HepG2 (cell line): Measurements from ENCODE around the gene SLC9A1. TPM values are rescaled to one million over a fixed set of nuclear protein-coding genes. Genes with fewer than 3 reads are reported as not detected.

Experiments used
- ATAC-seq: fragments of 200-7000 bp; cut with Tn5 transposase; 3 replicates; pipeline ENCODE4 v1.9.1; 2020; ENCODE audit warnings: mild to moderate bottlenecking, moderate library complexity
- BruUV-seq: library from RNA; stranded (reverse); fragments of 400-500 nt; replicated peaks from 2 replicates; lab custom pipeline; 2021; lab: Mats Ljungman, UMichigan
- CTCF ChIA-PET: fragments of 300-600 bp; formaldehyde crosslinking; extraction: SDS; loops from one replicate; lab custom pipeline; 2021; ENCODE audit warnings: low total read pairs, inconsistent platforms, low intra/inter-chr PET ratio; lab: Yijun Ruan, JAX
- POLR2A ChIA-PET: fragments of 350-600 bp; sonication (Branson Sonifier 250); formaldehyde crosslinking; loops from one replicate; lab custom pipeline; 2020; ENCODE audit warnings: antibody characterized with exemption, inconsistent platforms; lab: Yijun Ruan, JAX
- DNase-seq: peaks from one replicate; pipeline ENCODE4 v3.0.0-alpha.2; 2015; ENCODE audit warnings: low spot score
- FAIRE-seq: peaks from 3 replicates; lab custom pipeline; 2011; peaks lifted over from hg19 to GRCh38; lab: Jason Lieb, UNC
- H2AFZ ChIP-seq: one replicate; pipeline ENCODE4 v1.6.1; 2011; ENCODE audit warnings: low read length, inconsistent platforms
- H3K27ac ChIP-seq: fragments of 300-600 bp; 3 replicates; pipeline ENCODE4 v1.8.0; 2011; ENCODE audit warnings: mixed run types, mild to moderate bottlenecking, mixed read lengths, low read length, inconsistent platforms; ENCODE audit not compliant: insufficient read depth; ENCODE audit errors: extremely low read length
- H3K27me3 ChIP-seq, 2 experiments: fragments of 200-600 bp in 1 of 2; 2 replicates in 1 of 2; 3 replicates in 1 of 2; pipeline versions ENCODE4 v1.6.0 to v1.8.0; 2011; ENCODE audit warnings: low read length in 2 of 2, mild to moderate bottlenecking in 2 of 2, moderate library complexity in 2 of 2, inconsistent platforms in 1 of 2; ENCODE audit not compliant: insufficient read depth in 2 of 2, control insufficient read depth in 1 of 2
- H3K36me3 ChIP-seq, 2 experiments: fragments of 200-600 bp in 1 of 2; replicated peaks in 1 of 2; 2 replicates in 1 of 2; 3 replicates in 1 of 2; pipeline versions ENCODE4 v1.5.1 to v1.8.0; 2011; ENCODE audit warnings: low read length in 2 of 2, inconsistent platforms in 1 of 2; ENCODE audit not compliant: insufficient read depth in 2 of 2, control insufficient read depth in 1 of 2
- H3K4me1 ChIP-seq: 2 replicates; pipeline ENCODE4 v1.5.1; 2012; ENCODE audit warnings: low read length, inconsistent platforms; ENCODE audit not compliant: insufficient read depth
- H3K4me2 ChIP-seq: 2 replicates; pipeline ENCODE4 v1.6.0; 2011; ENCODE audit warnings: low read depth, low read length, inconsistent platforms
- H3K4me3 ChIP-seq, 3 experiments: fragments of 200-600 bp in 1 of 3; sonication (generic), shearing (Covaris generic) in 1 of 3; replicated peaks in 1 of 3; 2 replicates each; pipeline ENCODE4 v1.5.1; 2011 to 2016; ENCODE audit warnings: low read length in 3 of 3, inconsistent platforms in 2 of 3, low read depth in 2 of 3, mild to moderate bottlenecking in 2 of 3, control low read depth in 1 of 3, mixed read lengths in 1 of 3; ENCODE audit not compliant: insufficient read depth in 1 of 3
- H3K79me2 ChIP-seq: one replicate; pipeline ENCODE4 v1.6.1; 2011; ENCODE audit warnings: low read length, inconsistent platforms; ENCODE audit not compliant: insufficient read depth
- H3K9ac ChIP-seq: 2 replicates; pipeline ENCODE4 v1.6.0; 2011; ENCODE audit warnings: mild to moderate bottlenecking, low read depth, low read length, inconsistent platforms; ENCODE audit not compliant: insufficient read depth
- H3K9me3 ChIP-seq: 2 replicates; pipeline ENCODE4 v1.5.1; 2012; ENCODE audit warnings: mild to moderate bottlenecking, low read length
- H4K20me1 ChIP-seq: 2 replicates; pipeline ENCODE4 v1.6.0; 2011; ENCODE audit warnings: inconsistent platforms, mild to moderate bottlenecking, low read length, moderate library complexity; ENCODE audit not compliant: insufficient read depth
- HBP1 ChIP-seq: IDR thresholded peaks from 2 replicates; pipeline ENCODE4 v1.6.1; 2016; ENCODE audit warnings: low read depth, control low read depth
- MAZ ChIP-seq, 2 experiments: sonication (generic) in 1 of 2; formaldehyde crosslinking in 1 of 2; IDR thresholded peaks; 2 replicates each; pipeline versions ENCODE4 v1.5.0 to v1.6.1; 2012 to 2020; ENCODE audit warnings: low read depth in 2 of 2, mild to moderate bottlenecking in 2 of 2, borderline replicate concordance in 1 of 2, improper control_type of control experiment in 1 of 2, low read length in 1 of 2, missing genetic modification reagents in 1 of 2, moderate library complexity in 1 of 2
- ONECUT2 ChIP-seq: sonication (generic); formaldehyde crosslinking; IDR thresholded peaks from 2 replicates; pipeline ENCODE4 v1.4.0; 2020; ENCODE audit warnings: missing genetic modification reagents
- TARDBP ChIP-seq: sonication (generic); formaldehyde crosslinking; IDR thresholded peaks from 2 replicates; pipeline ENCODE4 v1.8.0; 2022; ENCODE audit warnings: mild to moderate bottlenecking, missing genetic modification reagents
- TERF1 ChIP-seq: sonication (generic); formaldehyde crosslinking; IDR thresholded peaks from 2 replicates; pipeline ENCODE4 v1.8.0; 2022; ENCODE audit warnings: mild to moderate bottlenecking, missing genetic modification reagents, moderate library complexity
- ZSCAN12 ChIP-seq: sonication (generic); formaldehyde crosslinking; IDR thresholded peaks from 2 replicates; pipeline ENCODE4 v1.9.0; 2021; ENCODE audit warnings: mild to moderate bottlenecking, missing genetic modification reagents
- WGBS: methylation state at CpG from one replicate; pipeline ENCODE4 v1.1.6; 2017; ENCODE audit warnings: low lambda C conversion rate; 5-methylcytosine and 5-hydroxymethylcytosine counted together
- in situ Hi-C: cut with HindIII; loops from 2 replicates; pipeline ENCODE4 v1.10.0; 2017; ENCODE audit warnings: low pct_unique_long_range_greater_than_20kb; ENCODE audit not compliant: extremely low pct_ligation_motif_present
- intact Hi-C: fragments of 100-400 bp; cut with micrococcal nuclease; formaldehyde crosslinking; loops from one replicate; pipeline ENCODE4 v1.10.0; 2022; ENCODE audit not compliant: unreplicated experiment
- polyA plus RNA-seq, 8 experiments: library from polyadenylated mRNA; depleted of rRNA in 3 of 8; stranded (reverse) in 7 of 8; unstranded in 1 of 8; fragments of >200 nt; fragmentation: Illumina TruSeq in 4 of 8; extraction: Trizol in 4 of 8; gene quantifications; 2 replicates each; pipeline versions ENCODE4 v1.2.1 to v1.2.3, GENCODE V29; 2011 to 2016; ENCODE audit warnings: low read depth in 4 of 8, missing spikeins in 1 of 8, mixed read lengths in 1 of 8; ENCODE audit not compliant: insufficient read depth in 1 of 8
- total RNA-seq, 5 experiments: library from RNA; depleted of rRNA; stranded (reverse); fragments of >200 nt; fragmentation: Illumina TruSeq; extraction: Trizol; gene quantifications; 2 replicates each; pipeline ENCODE4 v1.2.3, GENCODE V29; 2016; ENCODE audit warnings: low read depth in 1 of 5

The SLC9A1 gene
- total and polyA plus RNA-seq, 2 of the 13 experiments (the other 11 are each of a cell fraction or from before 2014, with no cell fraction given): 1.4 to 2.9 TPM

DNA sequence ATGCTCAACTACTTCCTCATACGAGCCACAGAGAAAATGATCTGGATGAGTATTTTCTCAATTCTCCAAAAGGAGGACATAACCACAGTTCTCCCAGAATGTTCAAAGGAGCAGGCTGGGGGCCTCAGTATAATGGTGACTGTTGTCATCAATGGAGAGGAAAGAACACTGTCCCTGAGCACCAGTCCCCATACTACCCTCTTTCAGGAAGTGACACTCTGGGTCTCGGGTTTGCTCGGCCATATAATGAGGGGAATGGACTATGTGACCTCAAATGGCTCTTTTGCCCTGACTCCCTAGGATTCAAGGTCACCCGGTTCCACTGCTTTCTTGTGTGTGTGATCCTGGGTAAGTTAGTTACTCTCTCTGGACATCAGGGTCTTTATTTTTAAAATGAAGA lies 22.8 kb downstream of the SLC9A1 start:
- in situ Hi-C loops (no loop called here), intact Hi-C loops (no loop called here)
- TF ChIP-seq TERF1 (CRISPR knock-in tag) (no peak), MAZ (IDR thresholded peaks at IDR 0.05; ENCODE audit: borderline replicate concordance, low read depth, low read length) (no peak), MAZ (CRISPR knock-in tag; IDR thresholded peaks at IDR 0.05; ENCODE audit: low read depth) (no peak), HBP1 (no peak), ONECUT2 (CRISPR knock-in tag) (no peak), ZSCAN12 (no peak)
- Histone ChIP-seq H3K9me3 (no peaks in the 10 kb centered on the region), H3K4me1 (peaks cover 13% of the 10 kb centered on the region), H2AFZ (no peak overlapping the region), H3K4me3 (no peak overlapping the region), H4K20me1 (no peaks in the 10 kb centered on the region), H3K36me3 (no peaks in the 10 kb centered on the region), H3K9ac (no peak overlapping the region), H3K27me3 (no peaks in the 10 kb centered on the region), H3K27ac (no peak overlapping the region), H3K4me2 (no peak overlapping the region), H3K79me2 (no peaks in the 10 kb centered on the region)
- DNase-seq (no peak), FAIRE-seq (no peak), ATAC-seq (no peak)
- 65% methylated on average over 4 of the region's 4 CpGs for WGBS
- POLR2A ChIA-PET: interaction anchor here (1.0 kb wide), 1 partner anchor 22 kb away, joined by 4 read pairs; the partner anchor contains the start of gene SLC9A1
- no TSS peak for BruUV-seq
- CTCF ChIA-PET: no interaction called here

DNA sequence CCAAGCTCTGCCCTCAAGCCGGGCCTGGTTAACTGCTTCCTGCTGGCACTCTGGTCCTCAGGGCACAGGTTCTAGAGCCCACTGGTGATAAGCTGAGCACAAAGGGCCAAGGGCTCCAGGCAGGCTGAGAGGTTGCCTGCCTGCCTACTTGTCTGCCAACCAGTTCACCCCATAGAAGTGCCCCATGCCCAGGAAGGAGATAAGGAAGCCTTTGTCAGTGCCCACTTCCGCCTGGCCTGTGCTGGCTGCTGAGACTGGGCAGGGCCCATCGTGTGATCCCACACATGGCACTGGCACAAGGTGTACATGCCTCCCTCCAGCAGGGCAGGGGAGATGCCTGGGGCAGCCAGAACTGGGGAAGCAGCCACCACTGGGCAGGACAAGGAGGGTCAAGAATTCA lies 24.1 kb downstream of the SLC9A1 start:
- Histone ChIP-seq H4K20me1 (no peaks in the 10 kb centered on the region), H3K9ac (no peak overlapping the region), H3K4me1 (peaks cover 8% of the 10 kb centered on the region), H2AFZ (no peak overlapping the region), H3K4me3 (no peak overlapping the region), H3K36me3 (no peaks in the 10 kb centered on the region), H3K79me2 (no peaks in the 10 kb centered on the region), H3K4me2 (no peak overlapping the region)
- ATAC-seq (no peak), DNase-seq (no peak)
- 100% methylated on average over 1 of the region's 3 CpGs for WGBS
- CTCF ChIA-PET: no interaction called here
- BruUV-seq: no TSS peak
- TF ChIP-seq TARDBP (CRISPR knock-in tag): no peak
- TF ChIP-seq, all 625 proteins: peak for 0
- in situ Hi-C loops (no loop called here), intact Hi-C loops (no loop called here)
- POLR2A ChIA-PET: interaction anchor here (0.7 kb wide), 1 partner anchor 24 kb away, joined by 3 read pairs; the partner anchor contains the start of gene SLC9A1
- no peak overlapping the region for H3K27ac ChIP-seq
- H3K9me3 ChIP-seq: no peaks in the 10 kb centered on the region
- no peak for FAIRE-seq
- H3K27me3 ChIP-seq: no peaks in the 10 kb centered on the region
